C4-2B (cell line): ENCODE data around the gene PDLIM5.

Source experiments
- H3K27ac ChIP-seq: fragments of 450-650 bp; 2 replicates; pipeline ENCODE4 v1.5.1; 2017
- CTCF ChIP-seq: fragments of 450-650 bp; conservative IDR thresholded peaks from 2 replicates; pipeline ENCODE4 v1.5.1; 2017; ENCODE audit warnings: mild to moderate bottlenecking
- ZFX ChIP-seq: fragments of 450-650 bp; IDR thresholded peaks from 2 replicates; pipeline ENCODE4 v1.6.1; 2017

The PDLIM5 gene

GRCh38 chr4:94562285-94562684, 110.5 kb downstream of the PDLIM5 start:
- TF ChIP-seq ZFX (no peak), CTCF (no peak)

GRCh38 chr4:94564252-94564651, 112.5 kb downstream of the PDLIM5 start:
- TF ChIP-seq CTCF: no peak
- TF ChIP-seq ZFX: no peak
- H3K27ac ChIP-seq: no peak overlapping the region

More at GRCh38 chr4:94562285-94562684, 110.5 kb downstream of the PDLIM5 start:
- H3K27ac ChIP-seq: no peak overlapping the region

GRCh38 chr4:94566420-94566819, 114.7 kb downstream of the PDLIM5 start:
- H3K27ac ChIP-seq: no peak overlapping the region
- TF ChIP-seq CTCF: no peak
- no peak for TF ChIP-seq ZFX

- TF ChIP-seq ZFX: no peak
- no peak overlapping the region for H3K27ac ChIP-seq
Observed at GRCh38 chr4:94567811-94568210, 116.1 kb downstream of the PDLIM5 start.

- no peak overlapping the region for H3K27ac ChIP-seq
- no peak for TF ChIP-seq CTCF
- TF ChIP-seq ZFX: no peak
Observed at GRCh38 chr4:94570558-94570957, 118.8 kb downstream of the PDLIM5 start.

GRCh38 chr4:94571298-94571697, 119.6 kb downstream of the PDLIM5 start:
- TF ChIP-seq CTCF (no peak), ZFX (no peak)
- H3K27ac ChIP-seq: no peak overlapping the region

GRCh38 chr4:94571715-94572114, 120.0 kb downstream of the PDLIM5 start:
- no peak overlapping the region for H3K27ac ChIP-seq
- TF ChIP-seq ZFX: no peak
- no peak for TF ChIP-seq CTCF

GRCh38 chr4:94574050-94574449, 122.3 kb downstream of the PDLIM5 start:
- TF ChIP-seq ZFX (no peak), CTCF (no peak)
- no peak overlapping the region for H3K27ac ChIP-seq
